ENCODE measurements around the gene GTPBP8. TPM values are rescaled to one million over a fixed set of nuclear protein-coding genes. Genes with fewer than 3 reads are reported as not detected.
"Not testable (repeated sequence)": the region's sequence is repeated elsewhere in the genome, so short reads cannot be mapped to it uniquely, and the experiment has no call there.

The GTPBP8 gene
- total RNA-seq, 3 donors from 2014 or later, result 11.8 to 17.4 (median 17.0) TPM

DNA sequence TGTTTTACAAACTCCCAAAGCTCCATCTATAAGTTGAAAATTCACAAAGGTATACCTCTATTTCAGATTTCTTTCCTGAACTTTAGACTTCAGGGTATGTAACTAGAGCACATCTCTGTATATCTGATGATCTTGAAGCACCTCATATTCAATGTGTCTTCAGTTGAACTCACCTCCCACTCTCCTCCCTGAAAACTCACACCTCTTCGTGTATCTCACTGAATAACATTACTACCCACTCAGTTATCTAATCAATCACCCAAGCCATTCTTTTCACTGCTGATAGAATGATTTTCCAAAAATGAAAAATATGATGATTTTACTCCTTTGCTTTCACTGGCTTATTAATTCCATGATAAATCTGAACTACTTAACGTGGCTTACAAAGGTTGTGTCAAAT, 52.9 kb downstream of the GTPBP8 start:
- Histone ChIP-seq H3K4me1 (ENCODE audit: low read depth) (no peaks in the 10 kb centered on the region), H3K36me3 (ENCODE audit: low read depth) (no peaks in the 10 kb centered on the region), H3K9me3 (no peaks in the 10 kb centered on the region), H3K4me3 (no peak overlapping the region)
- TF ChIP-seq, protein P1, sequence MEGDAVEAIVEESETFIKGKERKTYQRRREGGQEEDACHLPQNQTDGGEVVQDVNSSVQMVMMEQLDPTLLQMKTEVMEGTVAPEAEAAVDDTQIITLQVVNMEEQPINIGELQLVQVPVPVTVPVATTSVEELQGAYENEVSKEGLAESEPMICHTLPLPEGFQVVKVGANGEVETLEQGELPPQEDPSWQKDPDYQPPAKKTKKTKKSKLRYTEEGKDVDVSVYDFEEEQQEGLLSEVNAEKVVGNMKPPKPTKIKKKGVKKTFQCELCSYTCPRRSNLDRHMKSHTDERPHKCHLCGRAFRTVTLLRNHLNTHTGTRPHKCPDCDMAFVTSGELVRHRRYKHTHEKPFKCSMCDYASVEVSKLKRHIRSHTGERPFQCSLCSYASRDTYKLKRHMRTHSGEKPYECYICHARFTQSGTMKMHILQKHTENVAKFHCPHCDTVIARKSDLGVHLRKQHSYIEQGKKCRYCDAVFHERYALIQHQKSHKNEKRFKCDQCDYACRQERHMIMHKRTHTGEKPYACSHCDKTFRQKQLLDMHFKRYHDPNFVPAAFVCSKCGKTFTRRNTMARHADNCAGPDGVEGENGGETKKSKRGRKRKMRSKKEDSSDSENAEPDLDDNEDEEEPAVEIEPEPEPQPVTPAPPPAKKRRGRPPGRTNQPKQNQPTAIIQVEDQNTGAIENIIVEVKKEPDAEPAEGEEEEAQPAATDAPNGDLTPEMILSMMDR (IDR thresholded peaks at IDR 0.05), result no peak
- ATAC-seq, result no peak
- no peak for DNase-seq
- intact Hi-C loops (cut with DNase I, micrococcal nuclease), result no loop called here

DNA sequence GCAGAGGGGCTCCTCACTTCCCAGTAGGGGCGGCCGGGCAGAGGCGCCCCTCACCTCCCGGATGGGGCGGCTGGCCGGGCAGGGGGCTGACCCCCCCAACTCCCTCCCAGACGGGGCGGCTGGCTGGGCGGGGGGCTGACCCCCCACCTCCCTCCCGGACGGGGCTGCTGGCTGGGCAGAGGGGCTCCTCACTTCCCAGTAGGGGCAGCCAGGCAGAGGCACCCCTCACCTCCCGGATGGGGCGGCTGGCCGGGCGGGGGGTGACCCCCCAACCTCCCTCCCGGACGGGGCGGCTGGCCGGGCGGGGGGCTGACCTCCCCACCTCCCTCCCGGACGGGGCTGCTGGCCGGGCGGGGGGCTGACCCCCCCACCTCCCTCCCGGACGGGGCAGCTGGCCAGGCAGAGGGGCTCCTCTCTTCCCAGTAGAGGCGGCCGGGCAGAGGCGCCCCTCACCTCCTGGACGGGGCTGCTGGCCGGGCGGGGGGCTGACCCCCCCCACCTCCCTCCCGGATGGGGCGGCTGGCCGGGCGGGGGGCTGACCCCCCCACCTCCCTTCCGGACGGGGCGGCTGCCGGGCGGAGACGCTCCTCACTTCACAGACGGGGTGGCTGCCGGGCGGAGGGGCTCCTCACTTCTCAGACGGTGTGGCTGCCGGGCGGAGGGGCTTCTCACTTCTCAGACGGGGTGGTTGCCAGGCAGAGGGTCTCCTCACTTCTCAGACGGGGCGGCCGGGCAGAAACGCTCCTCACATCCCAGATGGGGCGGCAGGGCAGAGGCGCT, 55.6 kb downstream of the GTPBP8 start:
- ATAC-seq; H3K4me1 ChIP-seq (ENCODE audit: low read depth); H3K36me3 ChIP-seq (ENCODE audit: low read depth); H3K4me3 ChIP-seq; DNase-seq; H3K9me3 ChIP-seq; intact Hi-C loops (cut with DNase I, micrococcal nuclease): not testable (repeated sequence)

DNA sequence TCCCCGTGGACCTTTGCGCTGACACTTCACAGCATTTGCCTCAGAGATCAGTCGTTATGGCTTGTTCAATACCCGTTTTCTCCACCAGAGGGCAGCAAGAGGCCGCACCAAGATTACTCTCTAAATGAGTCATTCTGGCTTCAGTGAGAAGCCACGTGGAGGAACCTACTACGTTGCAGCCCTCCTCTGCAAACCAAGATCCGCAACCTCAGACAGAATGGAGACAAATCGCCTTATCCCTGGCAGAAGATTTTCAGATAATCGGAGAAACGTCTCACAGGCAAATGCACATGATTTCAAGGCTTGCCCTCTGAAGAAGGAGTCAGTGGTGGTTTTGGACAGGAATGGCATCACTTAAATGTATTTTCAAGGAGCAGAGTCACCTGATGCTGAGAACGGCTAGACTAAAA, 60.5 kb downstream of the GTPBP8 start:
- no peaks in the 10 kb centered on the region for H3K4me1 ChIP-seq (ENCODE audit: low read depth)
- H3K9me3 ChIP-seq, result no peaks in the 10 kb centered on the region
- DNase-seq, result peak; percentile 56 to 95 (median 73)
- H3K4me3 ChIP-seq, result no peak overlapping the region
- intact Hi-C loops (cut with DNase I, micrococcal nuclease), result loop anchor here (2.0 to 5.0 kb wide), 2 partner anchors 231 to 237 kb away; no protein-coding TSS in a partner anchor
- TF ChIP-seq, protein P1 (IDR thresholded peaks at IDR 0.05), result peak; percentile 82
- H3K36me3 ChIP-seq (ENCODE audit: low read depth), result no peaks in the 10 kb centered on the region
- ATAC-seq, result peak; percentile 100

Other genes with a start within 250 kb of the GTPBP8 start
- not detected for gene CD200R1L, start 144.1 kb upstream of the GTPBP8 start, total RNA-seq
- gene CD200R1, start 15.9 kb upstream of the GTPBP8 start, total RNA-seq, result 1 to 10 TPM in 2 of 3 donors, under 1 TPM in 1; 0.52 to 2.6 (median 1.8) TPM
- 10 to 100 TPM in 2 of 3 donors, 1 to 10 TPM in 1; 4.9 to 70.9 (median 12.1) TPM for gene BOC, start 220.6 kb downstream of the GTPBP8 start, total RNA-seq